ENCODE results near the gene KIR3DL2.
"Not testable (repeated sequence)": the region's sequence is repeated elsewhere in the genome, so short reads cannot be mapped to it uniquely, and the experiment has no call there.

KIR3DL2 gene

DNA sequence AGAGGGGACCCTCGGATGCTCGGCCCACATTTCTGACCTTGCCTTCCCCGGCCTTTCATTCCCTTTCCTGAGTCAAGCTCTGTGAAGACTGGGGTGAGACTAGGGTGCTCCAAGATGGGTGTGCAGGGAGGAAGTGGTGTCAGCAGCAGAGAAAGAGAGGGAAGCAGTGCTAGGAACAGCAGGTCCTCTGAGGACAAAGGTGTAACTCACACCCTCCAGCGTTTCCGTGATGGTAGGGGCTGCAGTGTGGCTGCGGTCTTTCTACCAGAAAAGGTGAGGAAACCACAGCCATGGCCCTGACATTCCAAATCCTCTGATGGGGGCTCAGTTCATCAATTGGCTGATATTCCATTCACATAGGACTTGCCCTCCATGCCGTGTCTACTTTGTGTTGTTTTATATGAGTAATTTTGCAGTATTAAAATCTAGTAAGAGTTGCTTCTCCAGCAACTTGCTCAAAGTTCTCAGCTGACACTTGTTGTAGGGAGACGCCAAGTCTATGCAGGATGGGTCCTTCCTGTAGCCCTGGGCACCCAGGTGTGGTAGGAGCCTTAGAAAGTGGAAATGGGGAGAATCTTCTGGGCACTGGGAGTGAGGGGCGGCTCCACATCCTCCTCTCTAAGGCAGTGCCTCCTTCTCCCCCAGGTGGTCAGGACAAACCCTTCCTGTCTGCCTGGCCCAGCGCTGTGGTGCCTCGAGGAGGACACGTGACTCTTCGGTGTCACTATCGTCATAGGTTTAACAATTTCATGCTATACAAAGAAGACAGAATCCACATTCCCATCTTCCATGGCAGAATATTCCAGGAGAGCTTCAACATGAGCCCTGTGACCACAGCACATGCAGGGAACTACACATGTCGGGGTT lies 32.3 kb upstream of the KIR3DL2 start:
- TF ChIP-seq, protein P1, sequence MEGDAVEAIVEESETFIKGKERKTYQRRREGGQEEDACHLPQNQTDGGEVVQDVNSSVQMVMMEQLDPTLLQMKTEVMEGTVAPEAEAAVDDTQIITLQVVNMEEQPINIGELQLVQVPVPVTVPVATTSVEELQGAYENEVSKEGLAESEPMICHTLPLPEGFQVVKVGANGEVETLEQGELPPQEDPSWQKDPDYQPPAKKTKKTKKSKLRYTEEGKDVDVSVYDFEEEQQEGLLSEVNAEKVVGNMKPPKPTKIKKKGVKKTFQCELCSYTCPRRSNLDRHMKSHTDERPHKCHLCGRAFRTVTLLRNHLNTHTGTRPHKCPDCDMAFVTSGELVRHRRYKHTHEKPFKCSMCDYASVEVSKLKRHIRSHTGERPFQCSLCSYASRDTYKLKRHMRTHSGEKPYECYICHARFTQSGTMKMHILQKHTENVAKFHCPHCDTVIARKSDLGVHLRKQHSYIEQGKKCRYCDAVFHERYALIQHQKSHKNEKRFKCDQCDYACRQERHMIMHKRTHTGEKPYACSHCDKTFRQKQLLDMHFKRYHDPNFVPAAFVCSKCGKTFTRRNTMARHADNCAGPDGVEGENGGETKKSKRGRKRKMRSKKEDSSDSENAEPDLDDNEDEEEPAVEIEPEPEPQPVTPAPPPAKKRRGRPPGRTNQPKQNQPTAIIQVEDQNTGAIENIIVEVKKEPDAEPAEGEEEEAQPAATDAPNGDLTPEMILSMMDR (IDR thresholded peaks at IDR 0.05; ENCODE audit: insufficient read depth, low read length, missing control alignments), result no peak
- H3K4me3 ChIP-seq (ENCODE audit: low read depth, low read length), result no peak overlapping the region
- ChIA-PET CTCF (no interaction called here), POLR2A (no interaction called here)
- no peak for DNase-seq (ENCODE audit: low read depth, low spot score)

DNA sequence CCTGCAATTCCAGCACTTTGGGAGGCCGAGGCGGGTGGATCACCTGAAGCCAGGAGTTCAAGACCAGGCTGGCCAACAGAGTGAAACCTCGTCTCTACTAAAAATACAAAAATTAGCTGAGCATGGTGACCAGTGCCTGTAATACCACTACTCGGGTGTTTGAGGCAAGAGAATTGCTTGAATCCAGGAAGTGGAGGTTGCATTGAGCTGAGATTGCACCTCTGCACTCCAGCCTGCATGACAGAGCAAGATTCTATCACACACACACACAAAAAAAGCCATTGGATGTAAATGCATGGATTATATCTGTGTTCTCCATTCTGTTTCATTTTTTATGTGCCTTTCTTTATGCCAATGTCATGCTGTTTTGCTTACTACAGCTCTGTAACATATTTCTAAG lies 25.8 kb upstream of the KIR3DL2 start:
- CTCF ChIA-PET; H3K4me3 ChIP-seq (ENCODE audit: low read depth, low read length); POLR2A ChIA-PET; DNase-seq (ENCODE audit: low read depth, low spot score): not testable (repeated sequence)

GRCh38 chr19:54825326-54825725 lies 24.9 kb upstream of the KIR3DL2 start:
- H3K4me3 ChIP-seq (ENCODE audit: low read depth, low read length); CTCF ChIA-PET; DNase-seq (ENCODE audit: low read depth, low spot score); POLR2A ChIA-PET: not testable (repeated sequence)

DNA sequence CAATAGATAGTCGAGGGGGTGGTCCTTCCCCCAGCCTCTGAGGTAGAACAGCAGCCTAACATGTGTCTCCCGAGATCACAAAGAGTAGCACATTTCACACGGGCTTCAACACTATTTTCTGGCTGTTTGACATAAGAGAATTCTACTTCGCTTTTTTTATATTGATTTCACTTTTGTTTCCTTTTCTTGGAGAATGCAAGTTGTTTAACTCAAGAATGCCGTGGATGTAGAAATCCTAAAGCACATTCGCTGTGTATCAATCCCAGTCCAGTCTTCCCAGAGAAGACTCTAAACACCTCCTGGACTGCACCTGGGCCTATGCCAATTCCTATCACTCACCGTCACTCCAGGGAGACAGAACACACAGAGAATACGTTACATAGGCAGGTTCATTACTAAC lies 22.2 kb upstream of the KIR3DL2 start:
- DNase-seq (ENCODE audit: low read depth, low spot score); CTCF ChIA-PET; H3K4me3 ChIP-seq (ENCODE audit: low read depth, low read length); POLR2A ChIA-PET: not testable (repeated sequence)

DNA sequence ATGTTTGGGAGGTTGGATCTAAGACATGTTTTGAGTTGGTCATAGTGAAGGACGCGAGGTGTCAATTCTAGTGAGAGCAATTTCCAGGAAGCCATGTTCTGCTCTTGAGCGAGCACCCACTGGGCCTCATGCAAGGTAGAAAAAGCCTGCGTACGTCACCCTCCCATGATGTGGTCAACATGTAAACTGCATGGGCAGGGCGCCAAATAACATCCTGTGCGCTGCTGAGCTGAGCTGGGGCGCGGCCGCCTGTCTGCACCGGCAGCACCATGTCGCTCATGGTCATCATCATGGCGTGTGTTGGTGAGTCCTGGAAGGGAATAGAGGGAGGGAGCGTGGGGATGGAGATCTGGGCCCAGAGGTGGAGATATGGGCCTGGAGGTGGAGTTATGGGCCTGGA lies 17.7 kb upstream of the KIR3DL2 start, which contains the start of gene KIR2DS4:
TSS of gene KIR2DS4 (plus strand) at position 181 of the 400 bp plus-strand sequence.
- POLR2A ChIA-PET; CTCF ChIA-PET; H3K4me3 ChIP-seq (ENCODE audit: low read depth, low read length); DNase-seq (ENCODE audit: low read depth, low spot score): not testable (repeated sequence)

DNA sequence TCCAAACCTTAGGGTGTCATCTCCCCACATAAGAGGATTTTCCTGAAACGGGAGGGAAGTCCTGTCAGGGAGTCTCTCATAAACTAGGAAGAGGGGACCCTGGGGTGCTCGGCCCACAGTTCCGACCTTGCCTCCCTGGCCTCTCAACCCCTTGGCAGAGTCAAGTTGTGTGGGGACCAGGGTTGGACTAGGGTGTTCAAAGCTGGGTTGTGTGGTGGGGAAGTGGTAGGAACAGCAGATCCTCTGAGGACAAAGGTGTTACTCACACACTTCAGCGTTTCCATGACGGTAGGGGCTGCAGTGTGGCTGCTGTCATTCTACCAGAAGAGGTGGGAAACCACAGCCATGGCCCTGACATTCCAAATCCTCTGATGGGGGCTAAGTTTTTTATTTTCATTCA lies 15.1 kb upstream of the KIR3DL2 start:
- POLR2A ChIA-PET; H3K4me3 ChIP-seq (ENCODE audit: low read depth, low read length); DNase-seq (ENCODE audit: low read depth, low spot score); CTCF ChIA-PET: not testable (repeated sequence)

GRCh38 chr19:54837522-54837921 lies 12.7 kb upstream of the KIR3DL2 start:
- DNase-seq (ENCODE audit: low read depth, low spot score); H3K4me3 ChIP-seq (ENCODE audit: low read depth, low read length); POLR2A ChIA-PET; CTCF ChIA-PET: not testable (repeated sequence)

DNA sequence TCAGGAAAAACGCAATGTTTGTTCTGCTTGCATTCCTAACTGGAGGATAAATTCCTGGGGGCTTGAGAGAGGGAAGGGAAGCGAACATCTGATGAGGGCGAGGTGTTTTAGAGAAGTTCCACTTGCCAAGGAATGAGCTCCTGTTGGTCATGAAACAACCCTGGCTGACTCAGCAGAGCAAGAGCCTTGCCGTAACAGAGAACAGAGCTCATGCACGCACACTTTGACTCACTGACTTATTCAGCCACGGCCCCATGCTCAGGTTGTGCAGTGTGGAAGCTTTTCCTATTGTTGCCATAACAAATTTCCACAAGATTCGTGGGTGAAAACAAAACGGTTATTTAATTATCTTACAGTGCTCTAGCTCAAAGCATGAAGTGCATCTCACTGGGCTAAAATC lies 7.1 kb upstream of the KIR3DL2 start:
- CTCF ChIA-PET; POLR2A ChIA-PET; H3K4me3 ChIP-seq (ENCODE audit: low read depth, low read length); DNase-seq (ENCODE audit: low read depth, low spot score): not testable (repeated sequence)

- TF ChIP-seq, protein P1 (IDR thresholded peaks at IDR 0.05; ENCODE audit: insufficient read depth, low read length, missing control alignments), result no peak
- no peak for DNase-seq (ENCODE audit: low read depth, low spot score)
- POLR2A ChIA-PET, result no interaction called here
Measured at GRCh38 chr19:54850930-54851329, 687 bp downstream of the KIR3DL2 start.

DNA sequence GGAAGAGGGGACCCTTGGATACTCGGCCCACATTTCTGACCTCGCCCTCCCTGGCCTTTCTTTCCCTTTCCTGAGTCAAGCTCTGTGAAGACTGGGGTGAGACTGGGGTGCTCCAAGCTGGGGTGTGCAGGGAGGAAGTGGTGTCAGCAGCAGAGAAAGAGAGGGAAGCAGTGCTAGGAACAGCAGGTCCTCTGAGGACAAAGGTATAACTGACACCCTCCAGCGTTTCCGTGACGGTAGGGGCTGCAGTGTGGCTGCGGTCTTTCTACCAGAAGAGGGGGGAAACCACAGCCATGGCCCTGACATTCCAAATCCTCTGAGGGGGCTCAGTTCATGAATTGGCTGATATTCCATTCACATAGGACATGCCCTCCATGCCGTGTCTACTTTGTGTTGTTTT lies 1.1 kb downstream of the KIR3DL2 start:
- POLR2A ChIA-PET, result no interaction called here
- H3K4me3 ChIP-seq (ENCODE audit: low read depth, low read length), result no peak overlapping the region
- TF ChIP-seq, protein P1 (IDR thresholded peaks at IDR 0.05; ENCODE audit: insufficient read depth, low read length, missing control alignments), result no peak
- DNase-seq (ENCODE audit: low read depth, low spot score), result no peak
- CTCF ChIA-PET, result no interaction called here

More at GRCh38 chr19:54850930-54851329, 687 bp downstream of the KIR3DL2 start:
- H3K4me3 ChIP-seq (ENCODE audit: low read depth, low read length), result no peak overlapping the region
- CTCF ChIA-PET, result no interaction called here

- H3K4me3 ChIP-seq (ENCODE audit: low read depth, low read length); CTCF ChIA-PET; DNase-seq (ENCODE audit: low read depth, low spot score); POLR2A ChIA-PET: not testable (repeated sequence)
Measured at GRCh38 chr19:54855241-54855640, 5.0 kb downstream of the KIR3DL2 start.

GRCh38 chr19:54858476-54858875 lies 8.2 kb downstream of the KIR3DL2 start:
- H3K4me3 ChIP-seq (ENCODE audit: low read depth, low read length); POLR2A ChIA-PET; CTCF ChIA-PET; DNase-seq (ENCODE audit: low read depth, low spot score): not testable (repeated sequence)

- CTCF ChIA-PET; POLR2A ChIA-PET; DNase-seq (ENCODE audit: low read depth, low spot score); H3K4me3 ChIP-seq (ENCODE audit: low read depth, low read length): not testable (repeated sequence)
Measured at GRCh38 chr19:54859421-54859820, 9.2 kb downstream of the KIR3DL2 start.

DNA sequence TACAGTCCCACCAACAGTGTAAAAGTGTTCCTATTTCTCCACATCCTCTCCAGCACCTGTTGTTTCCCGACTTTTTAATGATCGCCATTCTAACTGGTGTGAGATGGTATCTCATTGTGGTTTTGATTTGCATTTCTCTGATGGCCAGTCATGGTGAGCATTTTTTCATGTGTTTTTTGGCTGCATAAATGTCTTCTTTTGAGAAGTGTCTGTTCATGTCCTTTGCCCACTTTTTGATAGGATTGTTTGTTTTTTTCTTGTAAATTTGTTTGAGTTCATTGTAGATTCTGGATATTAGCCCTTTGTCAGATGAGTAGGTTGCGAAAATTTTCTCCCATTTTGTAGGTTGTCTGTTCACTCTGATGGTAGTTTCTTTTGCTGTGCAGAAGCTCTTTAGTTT lies 13.2 kb downstream of the KIR3DL2 start:
- DNase-seq (ENCODE audit: low read depth, low spot score); H3K4me3 ChIP-seq (ENCODE audit: low read depth, low read length); POLR2A ChIA-PET; CTCF ChIA-PET: not testable (repeated sequence)
